Activated CD8-positive, alpha-beta memory T cell treated with anti-CD3 and anti-CD28 coated beads for 48 hours (primary cell): ENCODE measurements around the gene AMBRA1.
"Not testable (repeated sequence)": the region's sequence is repeated elsewhere in the genome, so short reads cannot be mapped to it uniquely, and the experiment has no call there.

ENCODE experiments used
- DNase-seq, 3 experiments: peaks; one replicate each; pipeline ENCODE4 v3.0.0-alpha.2; 2020; ENCODE audit warnings: low read depth in 2 of 3, low spot score in 2 of 3

The AMBRA1 gene

GRCh38 chr11:46615756-46616155 lies 21.9 kb upstream of the AMBRA1 start:
- DNase-seq, result no peak

GRCh38 chr11:46612326-46612725 lies 18.5 kb upstream of the AMBRA1 start:
- no peak for DNase-seq

- DNase-seq, result no peak
Measured at GRCh38 chr11:46611526-46612304, 17.9 kb upstream of the AMBRA1 start.

- DNase-seq, result no peak
Measured at GRCh38 chr11:46609386-46609785, 15.6 kb upstream of the AMBRA1 start.

- no peak for DNase-seq
Measured at GRCh38 chr11:46607516-46607915, 13.7 kb upstream of the AMBRA1 start.

GRCh38 chr11:46604796-46605195 lies 11.0 kb upstream of the AMBRA1 start:
- no peak for DNase-seq

- DNase-seq, result no peak
Measured at GRCh38 chr11:46603704-46604308, 10.0 kb upstream of the AMBRA1 start.

- no peak for DNase-seq
Measured at GRCh38 chr11:46601129-46601528, 7.3 kb upstream of the AMBRA1 start.

- no peak for DNase-seq
Measured at GRCh38 chr11:46600194-46600960, 6.6 kb upstream of the AMBRA1 start.

- no peak for DNase-seq
Measured at GRCh38 chr11:46599340-46600193, 5.7 kb upstream of the AMBRA1 start.

- no peak for DNase-seq
Measured at GRCh38 chr11:46597609-46598219, 3.9 kb upstream of the AMBRA1 start.

GRCh38 chr11:46597155-46597554 lies 3.3 kb upstream of the AMBRA1 start:
- DNase-seq, result no peak

GRCh38 chr11:46594785-46595184 lies 962 bp upstream of the AMBRA1 start:
- no peak for DNase-seq

- DNase-seq, result no peak
Measured at GRCh38 chr11:46594374-46594700, 514 bp upstream of the AMBRA1 start.

GRCh38 chr11:46590740-46591605 lies 2.9 kb downstream of the AMBRA1 start:
- DNase-seq, result no peak

- no peak for DNase-seq
Measured at GRCh38 chr11:46588915-46589314, 4.9 kb downstream of the AMBRA1 start.

GRCh38 chr11:46588131-46588530 lies 5.7 kb downstream of the AMBRA1 start:
- DNase-seq, result no peak

- DNase-seq, result not testable (repeated sequence)
Measured at GRCh38 chr11:46583513-46583912, 10.3 kb downstream of the AMBRA1 start.

GRCh38 chr11:46582588-46582987 lies 11.2 kb downstream of the AMBRA1 start:
- no peak for DNase-seq

GRCh38 chr11:46577058-46577457 lies 16.8 kb downstream of the AMBRA1 start:
- DNase-seq, result no peak
